ENCODE results near the gene NISCH.

The NISCH gene

DNA sequence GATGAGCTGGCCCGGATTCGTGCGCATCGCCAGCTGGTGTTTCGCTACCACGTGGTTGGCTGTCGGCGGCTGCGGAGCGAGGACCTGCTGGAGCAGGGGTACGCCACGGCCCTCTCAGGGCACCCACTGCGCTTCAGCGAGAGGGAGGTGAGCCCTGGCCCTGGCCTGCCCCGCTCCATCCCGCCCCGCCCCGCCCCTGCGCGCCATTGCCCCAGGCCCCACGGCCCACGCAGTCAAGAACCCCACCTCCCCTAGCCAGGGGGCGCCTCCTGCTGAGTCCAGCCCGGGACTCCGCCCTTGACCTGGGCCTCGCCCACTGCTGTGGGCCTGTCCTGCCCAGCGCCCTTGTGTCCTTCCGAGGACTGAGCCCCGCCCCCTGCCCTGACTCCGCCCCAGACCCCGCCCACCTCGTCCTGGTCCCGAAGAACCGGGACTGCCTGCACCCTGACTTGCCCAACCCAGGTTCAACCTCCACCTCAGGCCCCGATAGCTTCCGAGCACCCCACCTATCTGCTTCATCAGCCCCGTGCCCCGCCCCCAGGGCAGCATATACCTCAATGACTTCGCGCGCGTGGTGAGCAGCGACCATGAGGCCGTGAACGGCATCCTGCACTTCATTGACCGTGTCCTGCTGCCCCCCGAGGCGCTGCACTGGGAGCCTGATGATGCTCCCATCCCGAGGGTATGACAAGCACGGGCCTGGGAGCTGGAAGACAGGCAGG is 63.5 kb downstream of the NISCH start:
- Histone ChIP-seq H3K4me1 (ENCODE audit: low read length) (no peaks in the 10 kb centered on the region), H3K79me2 (ENCODE audit: low read length) (no peaks in the 10 kb centered on the region), H3K27ac (ENCODE audit: low read length) (no peak overlapping the region), H3K36me3 (replicated peaks; ENCODE audit: low read depth, low read length) (peaks cover 3% of the 10 kb centered on the region), H4K20me1 (ENCODE audit: insufficient read depth, low read length) (no peaks in the 10 kb centered on the region), H3K9ac (ENCODE audit: low read length) (no peak overlapping the region), H2AFZ (ENCODE audit: low read depth, low read length) (no peak overlapping the region), H3K9me3 (ENCODE audit: insufficient read depth, low read length) (no peaks in the 10 kb centered on the region), H3K4me2 (ENCODE audit: low read length) (no peak overlapping the region), H3K27me3 (ENCODE audit: low read depth, low read length) (no peaks in the 10 kb centered on the region), H3K4me3 (ENCODE audit: low read length) (no peak overlapping the region)
- no peak for TF ChIP-seq EZH2phosphoT487 (IDR thresholded peaks at IDR 0.05; ENCODE audit: low read depth)
- TF ChIP-seq, protein P1, sequence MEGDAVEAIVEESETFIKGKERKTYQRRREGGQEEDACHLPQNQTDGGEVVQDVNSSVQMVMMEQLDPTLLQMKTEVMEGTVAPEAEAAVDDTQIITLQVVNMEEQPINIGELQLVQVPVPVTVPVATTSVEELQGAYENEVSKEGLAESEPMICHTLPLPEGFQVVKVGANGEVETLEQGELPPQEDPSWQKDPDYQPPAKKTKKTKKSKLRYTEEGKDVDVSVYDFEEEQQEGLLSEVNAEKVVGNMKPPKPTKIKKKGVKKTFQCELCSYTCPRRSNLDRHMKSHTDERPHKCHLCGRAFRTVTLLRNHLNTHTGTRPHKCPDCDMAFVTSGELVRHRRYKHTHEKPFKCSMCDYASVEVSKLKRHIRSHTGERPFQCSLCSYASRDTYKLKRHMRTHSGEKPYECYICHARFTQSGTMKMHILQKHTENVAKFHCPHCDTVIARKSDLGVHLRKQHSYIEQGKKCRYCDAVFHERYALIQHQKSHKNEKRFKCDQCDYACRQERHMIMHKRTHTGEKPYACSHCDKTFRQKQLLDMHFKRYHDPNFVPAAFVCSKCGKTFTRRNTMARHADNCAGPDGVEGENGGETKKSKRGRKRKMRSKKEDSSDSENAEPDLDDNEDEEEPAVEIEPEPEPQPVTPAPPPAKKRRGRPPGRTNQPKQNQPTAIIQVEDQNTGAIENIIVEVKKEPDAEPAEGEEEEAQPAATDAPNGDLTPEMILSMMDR (IDR thresholded peaks at IDR 0.05; ENCODE audit: low read depth, low read length) = no peak

DNA sequence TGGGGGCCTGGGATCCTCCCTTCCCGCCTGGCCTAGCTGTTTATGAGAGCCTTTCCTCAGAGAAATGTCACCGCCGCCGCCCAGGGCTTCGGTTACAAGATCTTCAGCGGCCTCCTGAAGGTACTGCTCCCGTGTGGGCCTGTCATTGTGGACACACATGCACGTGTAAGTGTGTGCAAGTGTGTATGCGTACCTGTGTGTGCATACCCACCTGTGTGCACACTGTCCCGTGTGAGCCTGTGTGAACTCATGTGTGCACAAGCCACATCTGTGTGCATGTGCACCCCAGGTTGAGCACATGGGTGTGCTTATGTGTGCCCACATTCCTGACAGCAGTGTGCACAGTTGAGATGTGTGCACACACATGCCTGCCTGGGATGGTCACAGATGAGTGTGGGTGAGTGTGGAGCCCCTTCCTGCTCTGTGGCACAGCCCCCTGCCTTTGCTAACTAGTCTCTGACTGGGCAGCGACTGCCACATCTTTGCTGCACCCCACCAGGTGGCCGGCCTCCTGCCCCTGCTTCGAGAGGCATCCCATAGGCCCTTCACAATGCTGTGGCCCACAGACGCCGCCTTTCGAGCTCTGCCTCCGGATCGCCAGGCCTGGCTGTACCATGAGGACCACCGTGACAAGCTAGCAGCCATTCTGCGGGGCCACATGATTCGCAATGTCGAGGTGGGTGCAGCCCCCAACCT is 64.2 kb downstream of the NISCH start:
- Histone ChIP-seq H3K9me3 (ENCODE audit: insufficient read depth, low read length) (no peaks in the 10 kb centered on the region), H3K79me2 (ENCODE audit: low read length) (no peaks in the 10 kb centered on the region), H3K36me3 (replicated peaks; ENCODE audit: low read depth, low read length) (peaks cover 7% of the 10 kb centered on the region), H3K27me3 (ENCODE audit: low read depth, low read length) (no peaks in the 10 kb centered on the region), H3K27ac (ENCODE audit: low read length) (no peak overlapping the region), H2AFZ (ENCODE audit: low read depth, low read length) (no peak overlapping the region), H3K9ac (ENCODE audit: low read length) (no peak overlapping the region), H3K4me1 (ENCODE audit: low read length) (no peaks in the 10 kb centered on the region), H3K4me3 (ENCODE audit: low read length) (no peak overlapping the region), H4K20me1 (ENCODE audit: insufficient read depth, low read length) (no peaks in the 10 kb centered on the region; the same call in 1 of the 2 replicates), H3K4me2 (ENCODE audit: low read length) (no peak overlapping the region)
- no peak for TF ChIP-seq EZH2phosphoT487 (IDR thresholded peaks at IDR 0.05; ENCODE audit: low read depth)
- TF ChIP-seq, protein P1 (IDR thresholded peaks at IDR 0.05; ENCODE audit: low read depth, low read length) = no peak

DNA sequence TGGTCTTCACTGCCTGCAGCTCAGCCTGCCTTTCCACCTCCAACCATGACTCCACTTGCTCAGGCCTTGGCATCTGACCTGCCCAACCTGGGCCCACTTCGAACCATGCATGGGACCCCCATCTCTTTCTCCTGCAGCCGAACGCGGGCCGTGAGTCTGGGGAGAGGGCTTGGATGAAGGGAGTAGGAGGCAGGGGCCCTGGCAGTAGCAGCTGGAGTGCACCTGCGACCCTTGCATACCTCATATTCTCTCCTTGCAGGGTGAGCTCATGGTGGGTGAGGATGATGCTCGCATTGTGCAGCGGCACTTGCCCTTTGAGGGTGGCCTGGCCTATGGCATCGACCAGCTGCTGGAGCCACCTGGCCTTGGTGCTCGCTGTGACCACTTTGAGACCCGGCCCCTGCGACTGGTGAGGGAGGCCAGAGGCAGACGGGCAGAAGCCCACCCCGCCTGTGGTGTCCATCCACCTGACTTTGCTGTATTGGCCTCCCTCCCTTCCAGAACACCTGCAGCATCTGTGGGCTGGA is 64.8 kb downstream of the NISCH start:
- H3K9me3 ChIP-seq (ENCODE audit: insufficient read depth, low read length) = no peaks in the 10 kb centered on the region
- H3K4me2 ChIP-seq (ENCODE audit: low read length) = no peak overlapping the region
- no peak overlapping the region for H3K9ac ChIP-seq (ENCODE audit: low read length)
- H3K4me3 ChIP-seq (ENCODE audit: low read length) = no peak overlapping the region
- no peak overlapping the region for H3K27ac ChIP-seq (ENCODE audit: low read length)
- H3K27me3 ChIP-seq (ENCODE audit: low read depth, low read length) = no peaks in the 10 kb centered on the region
- no peak for TF ChIP-seq EZH2phosphoT487 (IDR thresholded peaks at IDR 0.05; ENCODE audit: low read depth)
- TF ChIP-seq, protein P1 (IDR thresholded peaks at IDR 0.05; ENCODE audit: low read depth, low read length) = no peak
- H3K79me2 ChIP-seq (ENCODE audit: low read length) = no peaks in the 10 kb centered on the region
- H2AFZ ChIP-seq (ENCODE audit: low read depth, low read length) = no peak overlapping the region
- H4K20me1 ChIP-seq (ENCODE audit: insufficient read depth, low read length) = no peaks in the 10 kb centered on the region; the same call in 1 of the 2 replicates
- H3K36me3 ChIP-seq (replicated peaks; ENCODE audit: low read depth, low read length) = peaks cover 10% of the 10 kb centered on the region
- no peaks in the 10 kb centered on the region for H3K4me1 ChIP-seq (ENCODE audit: low read length)

Data from OCI-LY3 (cell line).